Measurements from ENCODE around the gene PADI1.

DNA sequence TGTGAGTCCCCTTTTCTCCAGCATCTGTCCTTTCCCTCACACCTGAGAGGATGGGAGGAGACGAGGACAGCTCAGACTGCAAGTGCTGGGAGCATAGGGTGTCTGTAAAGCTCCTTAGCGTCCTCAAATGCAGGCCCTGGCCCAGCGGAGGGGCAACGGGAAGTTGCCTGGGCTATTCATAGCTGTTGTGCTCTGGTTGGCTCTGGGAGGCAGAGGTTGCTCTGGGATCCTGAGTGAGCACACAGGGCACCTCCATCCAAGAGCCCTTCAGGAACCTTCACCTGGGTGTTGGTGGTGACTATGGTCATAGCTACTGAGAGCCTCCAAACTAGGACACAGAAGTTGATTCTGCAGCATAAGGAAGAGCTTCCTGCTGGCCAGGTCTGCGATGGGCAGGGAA lies 2.6 kb downstream of the PADI1 start:
- TF ChIP-seq, protein P1, sequence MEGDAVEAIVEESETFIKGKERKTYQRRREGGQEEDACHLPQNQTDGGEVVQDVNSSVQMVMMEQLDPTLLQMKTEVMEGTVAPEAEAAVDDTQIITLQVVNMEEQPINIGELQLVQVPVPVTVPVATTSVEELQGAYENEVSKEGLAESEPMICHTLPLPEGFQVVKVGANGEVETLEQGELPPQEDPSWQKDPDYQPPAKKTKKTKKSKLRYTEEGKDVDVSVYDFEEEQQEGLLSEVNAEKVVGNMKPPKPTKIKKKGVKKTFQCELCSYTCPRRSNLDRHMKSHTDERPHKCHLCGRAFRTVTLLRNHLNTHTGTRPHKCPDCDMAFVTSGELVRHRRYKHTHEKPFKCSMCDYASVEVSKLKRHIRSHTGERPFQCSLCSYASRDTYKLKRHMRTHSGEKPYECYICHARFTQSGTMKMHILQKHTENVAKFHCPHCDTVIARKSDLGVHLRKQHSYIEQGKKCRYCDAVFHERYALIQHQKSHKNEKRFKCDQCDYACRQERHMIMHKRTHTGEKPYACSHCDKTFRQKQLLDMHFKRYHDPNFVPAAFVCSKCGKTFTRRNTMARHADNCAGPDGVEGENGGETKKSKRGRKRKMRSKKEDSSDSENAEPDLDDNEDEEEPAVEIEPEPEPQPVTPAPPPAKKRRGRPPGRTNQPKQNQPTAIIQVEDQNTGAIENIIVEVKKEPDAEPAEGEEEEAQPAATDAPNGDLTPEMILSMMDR (conservative IDR thresholded peaks at IDR 0.05; ENCODE audit: low read length), result no peak
- TF ChIP-seq EZH2phosphoT487 (IDR thresholded peaks at IDR 0.05; ENCODE audit: borderline replicate concordance, low read depth, low read length), result no peak
